MCF 10A (cell line): ENCODE data around the gene ASB7. TPM values are rescaled to one million over a fixed set of nuclear protein-coding genes. Genes with fewer than 3 reads are reported as not detected.

Experiments used
- BruUV-seq: library from RNA; stranded (reverse); fragments of 400-500 nt; replicated peaks from 2 replicates; lab custom pipeline; 2021; lab: Mats Ljungman, UMichigan
- CTCF ChIA-PET: fragments of 300-600 bp; sonication (Branson Sonifier 250); formaldehyde crosslinking; extraction: SDS; loops from one replicate; lab custom pipeline; 2021; ENCODE audit warnings: antibody characterized with exemption, inconsistent platforms; lab: Yijun Ruan, JAX
- POLR2A ChIA-PET: fragments of 300-600, 350-650 bp; sonication (Branson Sonifier 250); formaldehyde crosslinking; extraction: SDS; loops from one replicate; lab custom pipeline; 2020; ENCODE audit warnings: antibody characterized with exemption, inconsistent platforms; lab: Yijun Ruan, JAX
- DNase-seq: peaks from one replicate; pipeline ENCODE4 v3.0.0-alpha.2; 2018; ENCODE audit not compliant: unreplicated experiment
- H3K27ac Mint-ChIP-seq: one replicate; pipeline ENCODE4 v1.8.0; 2022; ENCODE audit warnings: mild to moderate bottlenecking, low read depth, mixed read lengths; ENCODE audit not compliant: unreplicated experiment
- H3K27me3 Mint-ChIP-seq: one replicate; pipeline ENCODE4 v1.8.0; 2022; ENCODE audit warnings: mixed read lengths; ENCODE audit not compliant: insufficient read depth, unreplicated experiment
- H3K36me3 Mint-ChIP-seq: one replicate; pipeline ENCODE4 v1.8.0; 2022; ENCODE audit warnings: mild to moderate bottlenecking, moderate library complexity, mixed read lengths; ENCODE audit not compliant: insufficient read depth, unreplicated experiment
- H3K4me1 Mint-ChIP-seq: one replicate; pipeline ENCODE4 v1.8.0; 2022; ENCODE audit warnings: mixed read lengths; ENCODE audit not compliant: insufficient read depth, unreplicated experiment
- H3K4me3 Mint-ChIP-seq: one replicate; pipeline ENCODE4 v1.8.0; 2022; ENCODE audit warnings: mild to moderate bottlenecking, moderate library complexity, mixed read lengths; ENCODE audit not compliant: unreplicated experiment
- H3K9me3 Mint-ChIP-seq: one replicate; pipeline ENCODE4 v1.8.0; 2022; ENCODE audit warnings: mixed read lengths; ENCODE audit not compliant: unreplicated experiment
- intact Hi-C: fragments of 100-400 bp; cut with micrococcal nuclease; formaldehyde crosslinking; loops from 2 replicates; pipeline ENCODE4 v1.14.1; 2022
- total RNA-seq: library from RNA; stranded (reverse); gene quantifications from 2 replicates; pipeline ENCODE4 v1.2.3, GENCODE V29; 2022
- TF ChIP-seq, protein P1 (sequence below): fragments of 200-600 bp; IDR thresholded peaks from one replicate; pipeline ENCODE4 v1.8.0; 2022; ENCODE audit warnings: antibody characterized with exemption, mild to moderate bottlenecking; ENCODE audit not compliant: unreplicated experiment

The ASB7 gene
- total RNA-seq, 1 experiment from 2014 or later, result 14.3 TPM

DNA sequence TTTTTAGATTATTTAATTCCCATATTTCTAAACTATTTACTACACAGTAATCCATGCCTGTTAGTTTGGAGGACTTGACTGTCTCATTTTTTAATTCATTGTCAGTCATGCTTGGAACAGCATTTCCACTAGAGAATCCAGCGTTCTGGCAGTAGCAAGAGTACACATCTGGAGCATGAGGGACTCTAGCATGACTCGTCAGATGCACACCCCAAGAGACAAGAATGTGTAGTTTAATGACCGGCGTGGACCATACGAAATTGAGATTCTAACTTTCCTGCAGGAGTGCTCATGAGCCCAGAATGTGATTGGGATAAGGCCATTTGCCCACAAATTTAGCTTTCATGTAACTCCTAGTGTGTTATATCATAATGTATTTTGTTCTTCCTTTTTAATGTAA, 48.9 kb downstream of the ASB7 start:
- H3K27me3 Mint-ChIP-seq, result no peaks in the 10 kb centered on the region
- H3K36me3 Mint-ChIP-seq, result peaks cover 19% of the 10 kb centered on the region
- no peaks in the 10 kb centered on the region for H3K4me1 Mint-ChIP-seq
- intact Hi-C loops, result no loop called here
- TF ChIP-seq, protein P1, sequence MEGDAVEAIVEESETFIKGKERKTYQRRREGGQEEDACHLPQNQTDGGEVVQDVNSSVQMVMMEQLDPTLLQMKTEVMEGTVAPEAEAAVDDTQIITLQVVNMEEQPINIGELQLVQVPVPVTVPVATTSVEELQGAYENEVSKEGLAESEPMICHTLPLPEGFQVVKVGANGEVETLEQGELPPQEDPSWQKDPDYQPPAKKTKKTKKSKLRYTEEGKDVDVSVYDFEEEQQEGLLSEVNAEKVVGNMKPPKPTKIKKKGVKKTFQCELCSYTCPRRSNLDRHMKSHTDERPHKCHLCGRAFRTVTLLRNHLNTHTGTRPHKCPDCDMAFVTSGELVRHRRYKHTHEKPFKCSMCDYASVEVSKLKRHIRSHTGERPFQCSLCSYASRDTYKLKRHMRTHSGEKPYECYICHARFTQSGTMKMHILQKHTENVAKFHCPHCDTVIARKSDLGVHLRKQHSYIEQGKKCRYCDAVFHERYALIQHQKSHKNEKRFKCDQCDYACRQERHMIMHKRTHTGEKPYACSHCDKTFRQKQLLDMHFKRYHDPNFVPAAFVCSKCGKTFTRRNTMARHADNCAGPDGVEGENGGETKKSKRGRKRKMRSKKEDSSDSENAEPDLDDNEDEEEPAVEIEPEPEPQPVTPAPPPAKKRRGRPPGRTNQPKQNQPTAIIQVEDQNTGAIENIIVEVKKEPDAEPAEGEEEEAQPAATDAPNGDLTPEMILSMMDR, result no peak
- no peaks in the 10 kb centered on the region for H3K9me3 Mint-ChIP-seq
- no TSS peak for BruUV-seq
- ChIA-PET POLR2A (interaction anchor here (0.7 kb wide), 1 partner anchor 8 kb away, joined by 4 read pairs; no protein-coding TSS in a partner anchor), CTCF (interaction anchor here (0.6 to 1.8 kb wide), 4 partner anchors 12 to 471 kb away, joined by 3 to 4 read pairs (median 4); no protein-coding TSS in a partner anchor)
- no peak for DNase-seq
- peak overlapping the region; percentile 77 for H3K27ac Mint-ChIP-seq
- no peak overlapping the region for H3K4me3 Mint-ChIP-seq

DNA sequence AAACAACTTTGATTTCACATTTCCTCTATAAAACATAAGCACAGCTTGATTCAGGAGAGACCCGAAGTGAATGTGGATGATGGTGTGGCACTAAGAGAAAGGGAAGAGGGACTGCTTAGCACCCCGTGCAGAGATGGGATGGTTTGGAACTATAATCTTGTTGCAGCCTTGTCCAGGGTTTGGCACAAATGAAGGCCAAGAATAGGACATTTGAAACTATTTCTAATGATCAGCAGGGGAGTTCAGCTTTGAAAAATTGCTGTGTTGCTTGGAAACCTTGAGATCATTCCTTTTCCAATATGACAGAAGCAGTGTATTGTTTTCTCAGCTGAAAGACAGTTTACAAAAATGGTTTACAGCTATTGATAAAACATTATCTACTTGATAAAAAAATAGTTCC, 49.7 kb downstream of the ASB7 start:
- H3K4me3 Mint-ChIP-seq, result no peak overlapping the region
- no TSS peak for BruUV-seq
- H3K27ac Mint-ChIP-seq, result no peak overlapping the region
- no peaks in the 10 kb centered on the region for H3K27me3 Mint-ChIP-seq
- H3K36me3 Mint-ChIP-seq, result peaks cover 19% of the 10 kb centered on the region
- no peaks in the 10 kb centered on the region for H3K4me1 Mint-ChIP-seq
- H3K9me3 Mint-ChIP-seq, result no peaks in the 10 kb centered on the region
- CTCF ChIA-PET, result interaction anchor here (0.6 to 1.8 kb wide), 4 partner anchors 13 to 355 kb away, joined by 3 to 4 read pairs (median 3); no protein-coding TSS in a partner anchor
- POLR2A ChIA-PET, result no interaction called here
- TF ChIP-seq, protein P1, result no peak
- DNase-seq, result no peak
- intact Hi-C loops, result no loop called here

DNA sequence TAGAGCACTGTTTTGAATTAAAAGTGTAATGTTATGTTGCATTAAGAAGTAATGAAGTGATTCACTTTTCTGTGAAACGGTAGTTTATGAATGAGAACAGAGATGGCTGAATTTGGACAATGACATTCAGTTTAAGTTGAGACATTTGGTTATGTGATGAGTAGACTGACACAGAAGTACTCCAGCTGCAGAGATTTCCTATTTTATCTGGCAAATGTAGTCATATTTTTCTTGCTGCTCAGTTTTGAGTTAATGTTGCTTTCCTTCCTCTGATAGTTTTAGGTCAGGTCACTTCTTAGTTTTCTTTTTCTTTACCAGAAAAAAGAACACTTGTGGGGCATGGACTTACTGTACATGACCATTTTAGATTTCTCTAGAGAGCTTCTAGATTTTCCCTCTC, 51.2 kb downstream of the ASB7 start:
- no peak overlapping the region for H3K4me3 Mint-ChIP-seq
- no TSS peak for BruUV-seq
- no peak for DNase-seq
- ChIA-PET POLR2A (no interaction called here), CTCF (interaction anchor here (0.6 to 1.0 kb wide), 3 partner anchors 114 to 219 kb away, joined by 3 to 5 read pairs (median 4); no protein-coding TSS in a partner anchor)
- peaks cover 15% of the 10 kb centered on the region for H3K36me3 Mint-ChIP-seq
- H3K27me3 Mint-ChIP-seq, result no peaks in the 10 kb centered on the region
- H3K4me1 Mint-ChIP-seq, result no peaks in the 10 kb centered on the region
- TF ChIP-seq, protein P1, result no peak
- no peak overlapping the region for H3K27ac Mint-ChIP-seq
- H3K9me3 Mint-ChIP-seq, result no peaks in the 10 kb centered on the region
- intact Hi-C loops, result no loop called here

DNA sequence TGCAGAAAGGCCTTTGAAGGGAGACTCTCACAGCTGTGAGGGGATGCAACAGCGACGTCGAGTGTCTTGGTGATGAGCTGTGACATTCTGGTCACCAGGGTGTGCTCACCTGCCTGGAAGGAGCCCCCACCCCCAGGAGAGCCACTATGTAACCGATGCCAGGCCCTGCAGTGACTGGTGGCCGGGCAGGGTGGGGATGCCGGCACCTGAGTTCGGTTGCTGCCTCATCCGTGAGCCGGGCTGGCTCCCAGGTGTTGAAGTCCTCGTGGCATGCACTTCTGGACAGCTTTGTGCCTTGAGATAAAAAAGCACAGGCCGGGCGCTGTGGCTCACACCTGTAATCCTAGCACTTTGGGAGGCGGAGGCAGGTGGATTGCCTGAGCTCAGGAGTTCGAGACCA, 56.5 kb downstream of the ASB7 start:
- H3K9me3 Mint-ChIP-seq, result no peaks in the 10 kb centered on the region
- H3K27me3 Mint-ChIP-seq, result no peaks in the 10 kb centered on the region
- CTCF ChIA-PET, result no interaction called here
- intact Hi-C loops, result no loop called here
- POLR2A ChIA-PET, result interaction anchor here (0.7 kb wide), 1 partner anchor 8 kb away, joined by 4 read pairs; no protein-coding TSS in a partner anchor
- no peak overlapping the region for H3K4me3 Mint-ChIP-seq
- H3K4me1 Mint-ChIP-seq, result no peaks in the 10 kb centered on the region
- H3K36me3 Mint-ChIP-seq, result no peaks in the 10 kb centered on the region
- BruUV-seq, result no TSS peak
- H3K27ac Mint-ChIP-seq, result no peak overlapping the region
- TF ChIP-seq, protein P1, result no peak
- no peak for DNase-seq
